Femur (tissue), 1 donor: Measurements from ENCODE around the gene CELSR3.
A peak's percentile ranks its signal among the peaks of the same experiment; 100 is the strongest.

Source experiments
- DNase-seq: peaks from one replicate; pipeline ENCODE4 v3.0.0-alpha.2; 2017

Gene CELSR3, protein sequence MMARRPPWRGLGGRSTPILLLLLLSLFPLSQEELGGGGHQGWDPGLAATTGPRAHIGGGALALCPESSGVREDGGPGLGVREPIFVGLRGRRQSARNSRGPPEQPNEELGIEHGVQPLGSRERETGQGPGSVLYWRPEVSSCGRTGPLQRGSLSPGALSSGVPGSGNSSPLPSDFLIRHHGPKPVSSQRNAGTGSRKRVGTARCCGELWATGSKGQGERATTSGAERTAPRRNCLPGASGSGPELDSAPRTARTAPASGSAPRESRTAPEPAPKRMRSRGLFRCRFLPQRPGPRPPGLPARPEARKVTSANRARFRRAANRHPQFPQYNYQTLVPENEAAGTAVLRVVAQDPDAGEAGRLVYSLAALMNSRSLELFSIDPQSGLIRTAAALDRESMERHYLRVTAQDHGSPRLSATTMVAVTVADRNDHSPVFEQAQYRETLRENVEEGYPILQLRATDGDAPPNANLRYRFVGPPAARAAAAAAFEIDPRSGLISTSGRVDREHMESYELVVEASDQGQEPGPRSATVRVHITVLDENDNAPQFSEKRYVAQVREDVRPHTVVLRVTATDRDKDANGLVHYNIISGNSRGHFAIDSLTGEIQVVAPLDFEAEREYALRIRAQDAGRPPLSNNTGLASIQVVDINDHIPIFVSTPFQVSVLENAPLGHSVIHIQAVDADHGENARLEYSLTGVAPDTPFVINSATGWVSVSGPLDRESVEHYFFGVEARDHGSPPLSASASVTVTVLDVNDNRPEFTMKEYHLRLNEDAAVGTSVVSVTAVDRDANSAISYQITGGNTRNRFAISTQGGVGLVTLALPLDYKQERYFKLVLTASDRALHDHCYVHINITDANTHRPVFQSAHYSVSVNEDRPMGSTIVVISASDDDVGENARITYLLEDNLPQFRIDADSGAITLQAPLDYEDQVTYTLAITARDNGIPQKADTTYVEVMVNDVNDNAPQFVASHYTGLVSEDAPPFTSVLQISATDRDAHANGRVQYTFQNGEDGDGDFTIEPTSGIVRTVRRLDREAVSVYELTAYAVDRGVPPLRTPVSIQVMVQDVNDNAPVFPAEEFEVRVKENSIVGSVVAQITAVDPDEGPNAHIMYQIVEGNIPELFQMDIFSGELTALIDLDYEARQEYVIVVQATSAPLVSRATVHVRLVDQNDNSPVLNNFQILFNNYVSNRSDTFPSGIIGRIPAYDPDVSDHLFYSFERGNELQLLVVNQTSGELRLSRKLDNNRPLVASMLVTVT (N-terminal part only)

DNA sequence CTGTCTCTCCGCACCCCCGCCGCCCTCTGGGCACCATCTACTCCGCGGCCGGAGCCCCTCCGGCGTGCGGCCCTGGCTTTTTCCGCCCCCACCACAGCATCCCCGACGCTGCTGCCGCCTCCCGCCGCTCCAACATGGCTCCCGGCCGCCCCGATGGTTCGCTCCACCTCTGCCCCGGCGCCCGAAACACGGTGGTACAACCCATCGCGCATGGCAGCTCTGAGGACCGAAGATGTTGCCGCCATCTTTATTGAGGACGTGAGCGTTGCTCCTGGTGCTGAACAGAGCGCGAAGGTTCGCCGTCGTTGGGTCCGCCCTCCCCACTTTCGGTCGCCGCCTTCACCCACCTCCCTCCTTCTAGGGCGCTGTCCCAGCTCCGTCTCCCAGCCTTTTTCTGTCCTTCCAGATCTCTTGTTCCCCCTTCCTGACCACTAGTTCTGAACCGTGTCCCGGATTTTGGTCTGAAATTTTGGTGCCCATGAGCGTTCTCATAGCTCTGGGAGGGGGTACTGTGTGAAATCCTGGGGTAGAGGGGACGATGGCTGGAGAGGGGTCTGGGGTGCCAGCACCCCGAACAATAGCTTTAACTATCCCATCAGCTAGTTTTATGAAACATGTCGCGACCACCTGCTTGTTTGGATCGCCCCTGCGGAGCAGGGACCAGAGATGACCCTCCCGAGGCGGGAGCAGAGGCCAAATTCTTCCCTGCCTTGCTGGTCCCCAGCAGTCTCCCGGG lies at the start of gene CELSR3:
Gene CELSR3, minus strand, starts transcription at position 134 of the 736 bp plus-strand sequence. CDS start 252 bp downstream, outside the sequence.
- peak; percentile 80 for DNase-seq

DNA sequence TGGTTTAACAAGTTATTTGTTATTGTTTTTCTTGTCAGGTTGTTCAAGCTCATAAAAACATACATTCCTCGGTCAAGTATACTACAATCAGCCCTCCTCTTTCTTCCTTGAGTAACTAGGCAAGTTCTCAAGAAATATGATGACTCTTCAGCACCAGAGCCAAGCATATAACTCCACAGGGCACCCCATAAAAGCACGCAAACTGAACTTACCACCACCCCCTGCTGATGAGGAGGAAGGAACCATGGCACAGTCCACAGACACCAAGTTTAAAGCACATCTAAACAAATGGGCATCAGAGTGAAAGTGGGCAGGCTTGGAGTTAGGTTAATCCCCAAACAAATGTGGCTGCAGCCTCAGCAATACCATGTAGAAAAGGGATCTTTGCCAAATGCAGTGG lies 49.0 kb upstream of the CELSR3 start:
- DNase-seq, result no peak

DNA sequence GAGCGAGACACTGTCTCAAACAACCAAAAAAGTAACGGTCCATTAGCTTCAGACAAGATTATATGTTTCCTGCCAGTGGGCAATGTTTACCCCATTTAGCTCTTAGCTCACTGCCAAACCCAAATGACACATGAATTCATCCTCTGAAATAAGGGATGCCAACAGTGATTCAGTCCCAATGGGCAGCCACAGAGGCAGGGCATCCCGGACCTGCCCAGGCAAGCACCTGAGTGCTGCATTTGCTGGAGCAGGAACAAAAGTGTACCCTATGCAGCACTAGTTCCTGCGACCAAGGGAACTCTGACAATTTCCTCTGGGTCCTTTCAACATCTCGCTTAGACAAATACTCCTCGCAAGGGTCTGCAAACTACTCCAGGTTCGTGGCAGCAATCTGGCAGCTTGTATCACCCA lies 46.4 kb upstream of the CELSR3 start:
- DNase-seq, result no peak

DNA sequence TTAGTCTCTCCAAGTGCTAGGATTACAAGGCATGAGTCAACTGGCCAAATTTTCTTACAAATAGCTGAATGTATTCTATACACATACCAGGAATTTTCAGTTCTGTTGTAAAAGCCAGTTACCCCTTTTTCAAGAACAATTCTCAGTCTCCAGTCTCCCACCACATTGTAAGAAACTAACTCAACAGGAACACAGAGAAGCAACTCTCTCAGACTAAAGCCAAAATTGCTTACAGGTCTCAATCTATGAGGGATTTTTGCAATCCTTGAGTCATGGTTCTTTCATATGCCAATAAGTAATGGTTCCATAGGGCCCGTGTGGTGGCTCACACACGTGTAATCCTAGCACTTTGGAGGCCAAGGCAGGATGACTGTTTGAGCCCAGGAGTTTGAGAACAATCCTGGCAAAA lies 45.8 kb upstream of the CELSR3 start:
- no peak for DNase-seq

DNA sequence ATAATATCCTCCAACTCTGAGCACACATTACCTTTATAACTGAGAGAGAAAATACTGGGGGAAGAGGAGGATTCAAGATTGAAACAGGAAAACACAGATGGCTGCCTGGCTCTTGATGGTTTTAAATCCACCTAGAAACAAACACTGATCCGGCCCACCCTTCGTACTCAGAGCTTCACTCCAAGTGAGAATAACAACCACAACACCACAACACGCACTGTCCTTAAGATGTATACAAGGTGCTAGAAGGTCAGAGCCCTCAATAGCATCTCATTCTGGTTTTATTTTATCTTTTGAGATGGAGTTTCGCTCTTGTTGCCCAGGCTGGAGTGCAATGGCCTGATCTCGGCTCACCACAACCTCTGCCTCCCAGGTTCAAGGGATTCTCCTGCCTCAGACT lies 44.5 kb upstream of the CELSR3 start:
- no peak for DNase-seq

DNA sequence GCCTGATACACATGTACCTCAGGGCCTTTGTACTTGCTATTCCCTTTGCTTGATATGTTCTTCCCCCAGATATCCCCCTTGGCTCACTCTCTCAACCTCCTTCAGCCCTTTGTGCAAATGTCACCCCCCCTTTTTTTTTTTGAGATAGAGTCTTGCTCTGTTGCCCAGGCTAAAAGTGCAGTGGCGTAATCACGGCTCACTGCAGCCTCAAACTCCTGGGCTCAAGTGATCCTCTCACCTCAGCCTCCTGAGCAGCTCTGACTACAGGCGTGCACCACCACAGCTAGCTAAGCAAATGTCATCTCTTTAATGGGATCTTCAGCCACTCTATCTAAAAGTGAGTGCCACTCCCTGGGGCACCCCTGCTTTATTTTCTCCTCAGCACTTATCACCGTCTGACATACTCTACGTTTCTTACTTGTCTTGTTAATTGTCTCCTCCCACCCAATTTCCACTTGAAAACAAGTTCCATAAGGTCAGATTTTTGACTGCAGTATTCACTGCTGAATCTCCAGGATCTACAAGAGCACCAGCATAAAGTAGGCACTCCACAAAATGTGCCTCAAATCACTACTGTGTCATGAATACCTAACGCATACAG lies 39.7 kb upstream of the CELSR3 start:
- no peak for DNase-seq

DNA sequence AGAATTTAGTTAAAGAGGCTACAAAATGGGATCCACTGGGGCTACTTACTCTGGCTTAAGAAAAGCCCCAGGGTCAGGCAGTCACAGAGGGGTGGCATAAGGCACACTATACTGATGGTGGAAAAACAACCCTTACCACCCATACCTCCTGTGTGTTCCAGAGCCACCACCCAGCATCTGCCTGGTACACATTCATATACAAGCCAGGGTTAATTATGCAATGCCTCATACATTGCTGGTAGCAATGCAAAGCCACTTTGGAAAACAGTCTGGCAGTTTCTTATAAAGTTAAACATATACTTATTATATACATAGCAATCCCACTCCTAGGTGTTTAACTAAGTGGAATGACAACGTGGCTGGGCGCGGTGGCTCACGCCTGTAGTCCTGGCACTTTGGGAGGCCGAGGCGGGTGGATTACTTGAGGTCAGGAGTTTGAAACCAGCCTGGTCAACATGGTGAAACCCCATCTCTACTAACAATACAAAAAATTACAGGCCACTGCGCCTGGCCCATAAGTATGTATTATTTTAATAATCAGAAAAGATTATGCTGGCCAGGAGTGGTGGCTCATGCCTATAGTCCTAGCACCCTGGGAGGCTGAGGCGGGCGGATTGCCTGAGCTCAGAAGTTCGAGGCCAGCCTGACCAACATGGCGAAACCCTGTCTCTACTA lies 38.2 kb upstream of the CELSR3 start:
- DNase-seq, result no peak

DNA sequence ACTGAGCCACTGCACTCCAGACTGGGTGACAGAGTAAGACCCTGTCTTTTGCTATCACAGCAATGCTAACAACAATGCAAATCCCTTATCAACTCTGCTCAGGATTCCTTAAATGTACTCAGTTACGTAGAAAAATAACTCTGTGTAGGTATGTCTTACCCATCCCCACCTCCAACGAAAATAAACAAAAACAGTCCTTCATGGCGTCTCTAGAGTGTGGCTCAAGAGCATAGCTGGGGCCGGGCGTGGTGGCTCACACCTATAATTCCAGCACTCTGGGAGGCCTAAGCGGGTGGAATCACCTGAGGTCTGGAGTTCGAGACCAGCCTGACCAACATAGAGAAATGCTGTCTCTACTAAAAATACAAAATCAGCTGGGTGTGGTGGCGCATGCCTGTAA lies 36.2 kb upstream of the CELSR3 start:
- DNase-seq, result no peak

DNA sequence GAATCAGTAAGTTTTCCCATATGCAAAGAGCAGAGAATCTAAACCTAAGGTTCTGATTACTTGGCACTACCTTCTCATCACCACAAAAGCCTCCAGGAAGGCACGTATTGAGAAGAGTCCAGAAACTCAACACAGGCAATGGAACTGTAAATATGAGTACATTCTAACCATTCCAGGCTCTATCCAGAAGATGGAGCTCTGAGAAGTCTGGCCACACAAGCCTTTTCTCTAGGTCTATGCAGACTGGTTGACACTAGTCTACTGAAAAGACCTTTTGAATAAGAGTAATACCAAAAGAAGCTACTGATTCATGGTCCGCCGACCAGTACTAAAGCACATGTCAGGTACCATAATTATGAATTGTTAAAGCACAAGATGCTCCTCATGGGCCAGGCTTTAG lies 35.3 kb upstream of the CELSR3 start:
- no peak for DNase-seq

DNA sequence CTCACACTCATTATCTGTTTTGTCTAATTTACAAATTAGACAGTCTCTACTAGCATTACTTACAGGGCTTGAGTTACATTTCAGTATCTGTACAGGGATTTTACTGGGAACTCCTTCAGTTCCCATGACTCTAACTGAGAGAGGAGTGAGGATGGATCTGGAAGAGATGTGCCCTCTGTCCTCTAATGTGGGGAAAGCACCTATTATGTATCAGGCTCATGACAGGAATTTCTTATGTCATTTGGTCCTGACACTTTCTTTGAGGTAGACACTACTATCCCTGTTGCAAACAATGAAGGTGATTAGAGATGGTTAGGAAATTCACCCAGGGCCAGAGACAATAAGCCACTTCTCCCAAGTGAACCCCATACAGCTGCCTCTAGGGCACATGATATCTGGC lies 33.9 kb upstream of the CELSR3 start:
- DNase-seq, result no peak

DNA sequence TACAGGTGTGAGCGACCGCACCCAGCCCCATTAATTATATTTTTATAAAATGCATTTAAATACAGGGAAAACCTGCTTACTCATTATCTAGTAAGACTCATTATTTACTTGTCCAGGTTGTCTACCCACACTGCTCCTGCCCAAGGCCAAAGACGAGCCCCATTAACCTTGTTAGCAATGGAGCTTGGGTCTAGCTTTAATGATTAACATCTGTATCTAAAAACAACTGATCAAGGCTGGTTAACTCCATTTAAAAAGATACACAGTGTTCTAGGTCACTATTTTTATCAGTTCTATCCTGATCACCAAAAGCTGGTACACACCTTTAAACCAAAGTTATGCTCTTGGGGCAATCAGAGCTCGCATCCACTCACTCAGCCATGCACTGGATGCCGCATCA lies 33.5 kb upstream of the CELSR3 start:
- DNase-seq, result no peak

DNA sequence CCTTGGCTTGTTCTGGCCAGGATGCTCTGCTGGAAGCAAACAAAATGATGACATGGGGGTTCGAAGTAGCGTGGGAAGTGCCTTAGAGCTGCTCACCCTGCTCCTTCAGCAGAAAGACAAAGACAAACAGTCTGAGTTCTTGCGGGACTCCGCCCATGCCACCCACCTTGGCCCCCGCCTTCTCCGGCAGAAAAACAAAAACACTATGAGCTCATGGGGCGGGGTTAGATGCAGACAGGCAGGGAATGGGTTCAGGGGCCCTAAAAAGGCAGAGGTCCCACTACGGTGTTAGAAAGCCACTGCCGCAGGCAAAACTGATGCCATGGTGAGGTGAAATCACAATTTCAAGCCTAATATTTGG lies 32.7 kb upstream of the CELSR3 start:
- no peak for DNase-seq

DNA sequence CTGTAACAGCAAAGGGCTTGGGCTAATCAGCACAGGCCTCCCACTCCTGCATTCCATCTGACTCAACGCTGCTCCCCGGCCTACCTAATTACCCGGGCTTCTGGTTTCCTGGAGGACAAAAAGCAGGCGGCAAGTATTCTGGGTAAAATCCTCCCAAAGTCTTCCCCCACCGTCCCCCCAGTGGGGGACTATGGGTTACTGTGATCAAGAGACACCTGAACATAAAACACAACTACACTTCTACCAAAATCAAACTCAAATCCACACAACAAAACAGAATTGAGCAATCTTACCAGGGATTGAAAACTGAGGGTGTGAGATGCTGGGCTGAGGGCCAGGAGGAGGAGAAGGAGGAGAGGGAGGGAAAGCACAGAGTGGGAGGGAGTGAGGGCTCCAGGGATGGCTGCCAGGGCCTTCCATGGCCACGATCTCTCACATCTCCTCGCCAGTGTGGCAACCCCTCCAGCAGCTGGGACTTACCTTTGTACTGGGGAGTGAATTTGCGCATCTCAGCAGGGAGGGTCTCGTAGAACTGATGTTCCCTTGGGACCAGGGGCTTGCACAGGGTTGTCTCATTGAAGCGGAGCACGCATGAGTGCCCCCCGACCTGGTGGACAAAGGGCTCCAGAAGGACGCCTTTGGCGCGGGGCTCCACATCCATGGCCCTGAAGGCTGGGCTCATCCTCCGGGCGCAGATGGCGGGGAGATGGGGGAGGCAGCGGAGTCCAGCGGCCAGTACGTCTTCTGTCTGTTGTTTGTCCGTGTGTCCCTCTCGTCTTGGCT lies 32.1 kb upstream of the CELSR3 start:
- DNase-seq, result no peak

DNA sequence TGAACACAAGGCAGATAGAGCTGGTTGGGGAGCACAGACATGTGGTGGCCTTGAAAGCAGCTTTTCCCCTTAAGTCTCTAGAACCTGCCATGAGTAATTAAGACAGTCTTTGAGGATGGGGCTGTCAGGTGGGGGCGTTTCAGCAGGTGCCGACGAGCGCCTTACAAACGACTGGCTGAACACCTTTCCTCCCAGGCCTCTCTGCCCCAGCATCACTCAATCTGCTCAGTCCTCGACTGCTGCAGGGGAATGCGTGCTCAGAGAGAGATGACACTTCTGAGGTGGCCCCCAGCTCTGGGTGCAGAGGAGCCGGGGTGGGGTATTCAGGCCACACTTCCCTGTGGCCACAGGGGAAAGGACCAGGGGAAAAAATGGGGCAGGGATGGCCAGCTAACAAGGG lies 31.1 kb upstream of the CELSR3 start:
- no peak for DNase-seq

DNA sequence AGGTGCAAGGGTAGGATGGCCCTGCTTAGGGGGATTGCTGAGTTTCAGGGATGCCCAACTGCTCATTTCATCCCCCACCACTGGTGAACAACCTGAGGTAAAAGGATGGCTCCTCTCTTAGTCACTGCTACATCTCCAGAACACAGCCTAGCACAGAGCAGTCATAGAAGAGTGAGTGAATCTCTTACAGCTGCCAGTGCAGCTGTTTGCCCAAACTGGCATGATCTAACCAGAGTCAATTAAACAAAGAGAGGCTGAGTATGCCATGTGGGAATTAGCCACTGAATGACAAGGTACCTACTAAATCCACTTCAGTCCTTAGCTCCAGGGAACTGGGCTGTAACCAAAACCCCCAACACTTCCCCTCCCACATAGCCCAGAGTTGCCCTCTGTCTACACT lies 29.9 kb upstream of the CELSR3 start:
- DNase-seq, result no peak

DNA sequence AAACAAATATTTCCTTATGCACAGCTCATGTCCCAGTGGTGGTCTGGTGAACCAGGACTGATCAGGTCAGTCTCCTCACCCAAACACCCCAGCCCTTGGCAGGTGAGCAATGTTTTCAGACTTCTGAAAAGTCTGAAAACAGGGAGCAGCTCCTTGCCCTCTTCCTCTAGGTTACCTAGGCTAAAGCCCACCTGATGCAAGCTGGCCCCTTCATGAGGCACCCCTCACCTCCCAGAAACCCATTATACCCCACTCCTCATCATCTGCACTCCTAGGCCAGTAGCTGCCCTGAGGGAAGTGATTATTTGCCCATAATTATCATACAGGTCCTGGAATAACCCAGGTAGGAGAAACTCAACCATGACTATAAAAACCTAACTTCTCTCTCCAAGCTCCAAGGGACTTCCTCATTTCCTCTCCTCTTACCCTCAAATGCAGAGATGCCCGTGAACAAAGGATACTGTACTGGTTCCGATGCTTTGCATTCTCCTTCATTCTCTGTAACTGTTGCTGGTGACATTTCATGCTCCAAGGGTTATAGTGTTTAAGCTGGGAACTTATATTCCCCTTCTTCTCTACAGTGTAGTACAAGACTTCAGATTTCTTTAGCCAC lies 28.3 kb upstream of the CELSR3 start:
- DNase-seq, result no peak

DNA sequence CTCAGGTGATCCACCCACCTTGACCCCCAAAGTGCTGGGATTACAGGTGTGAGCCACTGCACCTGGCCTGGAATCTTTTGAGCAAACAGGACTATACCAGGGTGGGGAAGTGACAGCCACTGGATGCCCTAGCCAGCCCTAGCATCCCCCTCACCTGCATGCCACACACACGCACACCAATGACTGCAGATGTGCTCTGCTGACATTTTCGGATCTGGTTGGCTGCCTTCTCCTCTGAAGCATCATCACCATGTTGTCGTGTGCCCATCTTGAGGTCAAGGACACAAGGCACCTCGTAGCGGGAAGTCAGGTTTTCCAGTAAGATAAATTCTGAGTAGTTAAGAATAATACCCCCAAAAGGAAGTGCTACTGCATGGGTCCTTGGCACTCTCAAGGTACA lies 26.7 kb upstream of the CELSR3 start:
- DNase-seq, result no peak

DNA sequence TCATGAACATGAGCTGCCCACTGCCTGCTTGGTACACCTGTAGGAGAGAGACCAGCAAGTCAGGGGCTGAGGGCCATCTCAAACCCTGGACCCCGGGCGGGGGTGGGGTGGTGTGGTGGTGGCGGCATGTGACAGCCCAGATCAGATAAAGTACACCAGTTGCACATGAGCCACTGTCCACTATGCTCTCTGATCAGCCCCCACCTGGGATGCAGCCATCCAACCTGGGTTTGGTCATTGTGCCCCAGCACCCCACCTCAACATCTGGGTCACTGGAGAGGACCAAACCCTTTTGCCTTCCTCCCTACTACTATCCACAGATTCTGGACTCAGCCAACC lies 26.0 kb upstream of the CELSR3 start:
- no peak for DNase-seq

DNA sequence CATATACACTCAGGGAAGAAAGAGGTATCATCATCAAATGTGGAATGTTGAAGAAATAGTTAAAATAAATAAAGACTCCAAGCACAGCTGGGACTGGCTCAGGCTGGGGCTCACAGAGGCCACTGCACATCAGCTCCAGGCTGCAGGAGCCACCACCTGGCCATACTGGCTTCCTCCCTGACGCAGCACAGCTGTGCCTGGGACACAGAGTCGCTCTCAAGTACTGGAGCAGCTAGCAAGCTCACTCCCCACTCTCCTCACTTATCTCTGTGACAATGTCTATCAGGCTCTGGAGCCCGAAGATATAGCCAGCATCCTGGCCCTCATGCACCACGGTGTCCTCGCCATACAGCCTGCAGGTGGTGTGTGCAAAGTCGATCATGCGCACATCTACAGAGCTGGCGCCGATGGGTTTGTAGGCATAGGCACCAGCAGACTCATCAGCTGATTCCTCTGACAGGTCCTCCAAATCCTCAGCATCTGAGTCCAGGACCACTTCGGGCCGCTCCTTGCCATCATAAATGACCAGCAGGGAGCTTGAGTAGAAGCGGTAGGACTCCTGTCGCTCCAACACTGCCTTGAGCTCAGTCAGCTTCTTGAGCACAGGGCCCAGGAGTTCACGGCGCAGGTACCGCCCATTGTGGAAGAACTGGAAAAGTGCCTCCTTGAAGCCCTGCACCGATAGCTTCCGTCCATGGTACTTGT lies 25.5 kb upstream of the CELSR3 start:
- DNase-seq, result no peak

DNA sequence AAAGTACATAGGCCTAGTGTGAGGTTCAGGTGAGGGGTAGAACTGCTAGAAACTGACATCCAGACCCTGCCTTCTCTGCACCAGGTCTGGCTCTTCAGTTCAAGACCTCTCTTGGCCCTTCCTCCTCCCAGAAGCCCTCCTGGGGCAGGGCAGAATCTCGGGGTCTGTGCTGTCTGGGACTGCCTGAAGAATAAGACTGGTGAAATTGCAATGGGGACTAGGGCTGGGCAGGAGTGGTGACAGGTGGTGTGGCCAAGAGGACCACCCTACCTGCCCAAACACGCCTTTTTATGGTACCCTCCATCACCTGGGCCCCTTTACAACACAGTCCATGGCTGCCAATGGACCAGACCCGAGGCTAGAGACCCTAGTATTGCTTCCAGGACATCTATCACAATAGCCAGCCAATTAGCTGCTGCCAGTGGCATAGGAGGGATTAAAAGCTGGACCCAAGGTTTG lies 24.6 kb upstream of the CELSR3 start:
- no peak for DNase-seq
